ENCODE measurements around the gene ITIH1. TPM values are rescaled to one million over a fixed set of nuclear protein-coding genes. Genes with fewer than 3 reads are reported as not detected.

Gene ITIH1
- total and polyA plus RNA-seq, 2 experiments from 2014 or later, result not detected

- Mint-ChIP-seq H3K27ac (no peak overlapping the region), H3K27me3 (ENCODE audit: insufficient read depth, low read depth, poor library complexity) (peaks cover 9% of the 10 kb centered on the region)
- H2AFZ ChIP-seq, result no peak overlapping the region
Observed at GRCh38 chr3:52809662-52810377, 32.4 kb downstream of the ITIH1 start.

DNA sequence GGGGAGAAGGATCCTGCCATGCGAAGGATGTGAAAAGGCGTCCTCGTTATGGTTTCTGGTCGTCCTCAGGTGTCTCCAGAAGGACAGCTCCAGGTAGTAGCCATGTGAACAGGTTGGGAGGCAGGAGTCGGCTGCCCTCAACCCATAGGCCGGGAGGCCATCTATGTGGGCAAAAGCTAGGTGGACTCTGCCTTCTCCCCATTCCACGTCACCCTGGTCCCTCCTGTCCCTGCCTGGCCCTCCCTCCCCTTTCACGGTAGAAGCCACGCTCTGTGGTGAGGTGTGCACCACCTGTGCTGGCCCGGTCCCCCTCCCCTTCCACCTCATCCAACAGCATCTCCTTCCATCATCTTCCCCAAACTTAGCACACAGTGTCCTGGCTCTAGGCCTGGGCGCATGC, 33.5 kb downstream of the ITIH1 start:
- Histone ChIP-seq H3K27ac (ENCODE audit: low read depth) (no peak overlapping the region), H3K27me3 (ENCODE audit: insufficient read depth) (no peaks in the 10 kb centered on the region), H3K36me3 (ENCODE audit: insufficient read depth) (no peaks in the 10 kb centered on the region), H3K4me2 (no peak overlapping the region), H3F3A (replicated peaks; ENCODE audit: low read depth) (no peaks in the 10 kb centered on the region), H3K9me2 (ENCODE audit: insufficient read depth) (0 out of 2 replicates have a peak, but pooled peaks cover 4% of the 10 kb centered on the region), H3K4me3 (no peak overlapping the region), H3K79me2 (replicated peaks; ENCODE audit: insufficient read depth) (no peaks in the 10 kb centered on the region), H4K20me1 (replicated peaks; ENCODE audit: insufficient read depth) (no peaks in the 10 kb centered on the region), H2AFZ (no peak overlapping the region), H3K4me1 (ENCODE audit: insufficient read depth) (no peaks in the 10 kb centered on the region)
- H3K36me3 Mint-ChIP-seq (ENCODE audit: low read depth), result no peaks in the 10 kb centered on the region
- H3K4me1 Mint-ChIP-seq, result no peaks in the 10 kb centered on the region; the same call in 2 of the 3 replicates
- H3K27ac Mint-ChIP-seq, result no peak overlapping the region
- H3K9me3 Mint-ChIP-seq, result no peaks in the 10 kb centered on the region
- ATAC-seq, result no peak
- no peak for DNase-seq (ENCODE audit: low spot score)
- no peak overlapping the region for H3K4me3 Mint-ChIP-seq
- H3K27me3 Mint-ChIP-seq (ENCODE audit: insufficient read depth, low read depth, poor library complexity), result peaks cover 9% of the 10 kb centered on the region
- TF ChIP-seq EZH2 (IDR thresholded peaks at IDR 0.05; ENCODE audit: low read depth, unreplicated experiment) (no peak), NANOG (IDR thresholded peaks at IDR 0.05; ENCODE audit: borderline replicate concordance) (no peak), EZH2phosphoT487 (IDR thresholded peaks at IDR 0.05; ENCODE audit: unreplicated experiment) (no peak)

More at GRCh38 chr3:52809662-52810377, 32.4 kb downstream of the ITIH1 start:
- Histone ChIP-seq H3K79me2 (replicated peaks; ENCODE audit: insufficient read depth) (no peaks in the 10 kb centered on the region), H3K4me2 (no peak overlapping the region), H3K4me3 (no peak overlapping the region), H3F3A (replicated peaks; ENCODE audit: low read depth) (no peaks in the 10 kb centered on the region), H4K20me1 (replicated peaks; ENCODE audit: insufficient read depth) (no peaks in the 10 kb centered on the region), H3K27ac (ENCODE audit: low read depth) (no peak overlapping the region), H3K36me3 (ENCODE audit: insufficient read depth) (no peaks in the 10 kb centered on the region), H3K27me3 (ENCODE audit: insufficient read depth) (no peaks in the 10 kb centered on the region), H3K4me1 (ENCODE audit: insufficient read depth) (no peaks in the 10 kb centered on the region), H3K9me2 (ENCODE audit: insufficient read depth) (0 out of 2 replicates have a peak, but pooled peaks cover 4% of the 10 kb centered on the region)
- ATAC-seq, result no peak
- Mint-ChIP-seq H3K36me3 (ENCODE audit: low read depth) (no peaks in the 10 kb centered on the region), H3K4me1 (no peaks in the 10 kb centered on the region; the same call in 2 of the 3 replicates), H3K9me3 (no peaks in the 10 kb centered on the region), H3K4me3 (no peak overlapping the region)
- TF ChIP-seq ETS1 (IDR thresholded peaks at IDR 0.05), result no peak
- no peak for TF ChIP-seq JUNB (IDR thresholded peaks at IDR 0.05; ENCODE audit: unreplicated experiment)
- no peak for TF ChIP-seq POLR2AphosphoS5 (IDR thresholded peaks at IDR 0.05; ENCODE audit: low read depth)
- no peak for TF ChIP-seq NANOG (IDR thresholded peaks at IDR 0.05; ENCODE audit: borderline replicate concordance)
- TF ChIP-seq, protein P1, sequence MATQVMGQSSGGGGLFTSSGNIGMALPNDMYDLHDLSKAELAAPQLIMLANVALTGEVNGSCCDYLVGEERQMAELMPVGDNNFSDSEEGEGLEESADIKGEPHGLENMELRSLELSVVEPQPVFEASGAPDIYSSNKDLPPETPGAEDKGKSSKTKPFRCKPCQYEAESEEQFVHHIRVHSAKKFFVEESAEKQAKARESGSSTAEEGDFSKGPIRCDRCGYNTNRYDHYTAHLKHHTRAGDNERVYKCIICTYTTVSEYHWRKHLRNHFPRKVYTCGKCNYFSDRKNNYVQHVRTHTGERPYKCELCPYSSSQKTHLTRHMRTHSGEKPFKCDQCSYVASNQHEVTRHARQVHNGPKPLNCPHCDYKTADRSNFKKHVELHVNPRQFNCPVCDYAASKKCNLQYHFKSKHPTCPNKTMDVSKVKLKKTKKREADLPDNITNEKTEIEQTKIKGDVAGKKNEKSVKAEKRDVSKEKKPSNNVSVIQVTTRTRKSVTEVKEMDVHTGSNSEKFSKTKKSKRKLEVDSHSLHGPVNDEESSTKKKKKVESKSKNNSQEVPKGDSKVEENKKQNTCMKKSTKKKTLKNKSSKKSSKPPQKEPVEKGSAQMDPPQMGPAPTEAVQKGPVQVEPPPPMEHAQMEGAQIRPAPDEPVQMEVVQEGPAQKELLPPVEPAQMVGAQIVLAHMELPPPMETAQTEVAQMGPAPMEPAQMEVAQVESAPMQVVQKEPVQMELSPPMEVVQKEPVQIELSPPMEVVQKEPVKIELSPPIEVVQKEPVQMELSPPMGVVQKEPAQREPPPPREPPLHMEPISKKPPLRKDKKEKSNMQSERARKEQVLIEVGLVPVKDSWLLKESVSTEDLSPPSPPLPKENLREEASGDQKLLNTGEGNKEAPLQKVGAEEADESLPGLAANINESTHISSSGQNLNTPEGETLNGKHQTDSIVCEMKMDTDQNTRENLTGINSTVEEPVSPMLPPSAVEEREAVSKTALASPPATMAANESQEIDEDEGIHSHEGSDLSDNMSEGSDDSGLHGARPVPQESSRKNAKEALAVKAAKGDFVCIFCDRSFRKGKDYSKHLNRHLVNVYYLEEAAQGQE (IDR thresholded peaks at IDR 0.05; ENCODE audit: unreplicated experiment), result no peak
- TF ChIP-seq STAT1 (IDR thresholded peaks at IDR 0.05; ENCODE audit: unreplicated experiment), result no peak
- no peak for DNase-seq (ENCODE audit: low spot score)
